ENCODE measurements around the gene PLAC9. TPM values are rescaled to one million over a fixed set of nuclear protein-coding genes. Genes with fewer than 3 reads are reported as not detected.

Gene PLAC9
- total RNA-seq, 1 experiment from 2014 or later, result 7.3 TPM

DNA sequence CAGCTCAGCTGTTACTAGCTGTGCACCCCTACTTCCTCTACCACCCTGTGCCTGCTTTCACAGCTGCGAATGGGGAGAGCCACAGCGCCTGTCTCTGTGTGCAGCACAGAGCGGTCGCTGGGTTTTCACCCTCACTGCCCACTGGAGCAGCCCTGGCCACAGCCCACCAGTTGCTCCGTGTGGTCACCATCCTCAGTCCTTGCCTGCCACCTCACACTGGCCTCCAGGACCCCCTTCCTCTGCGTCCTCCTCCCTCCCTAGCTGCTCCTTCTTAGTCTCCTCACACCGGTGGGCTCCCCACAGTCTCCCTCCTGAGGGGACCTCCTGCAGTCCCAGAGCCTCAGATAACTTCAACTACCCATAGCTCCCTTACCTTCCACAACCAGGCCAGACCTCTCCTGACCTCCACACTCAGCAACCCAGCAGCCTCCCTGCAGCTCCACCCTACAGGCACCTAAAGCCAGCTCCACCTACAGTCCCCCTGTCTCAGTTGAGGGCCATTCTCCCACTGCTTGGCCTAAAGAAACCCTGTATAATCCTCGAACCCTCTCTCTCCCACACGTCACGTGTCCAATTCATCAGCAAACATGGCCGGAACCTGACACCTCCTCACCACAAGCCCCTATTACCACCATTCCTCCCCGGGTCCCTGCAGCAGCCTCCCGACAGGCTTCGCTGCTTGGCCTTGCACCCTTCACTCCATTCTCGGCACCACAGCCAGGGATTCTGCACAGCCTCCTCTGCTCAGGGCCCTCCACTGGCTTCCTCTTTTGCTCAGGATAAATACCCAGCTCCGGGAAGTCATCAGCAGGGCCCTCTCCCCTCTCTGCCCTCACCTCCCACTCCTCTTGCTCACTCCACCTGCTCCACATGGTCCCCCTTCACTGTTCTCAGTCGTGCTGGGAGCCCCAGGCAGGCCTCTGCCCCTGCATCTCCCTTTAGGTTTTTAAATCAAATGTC is 28.1 kb downstream of the PLAC9 start (continued):
- TF ChIP-seq, protein P1, sequence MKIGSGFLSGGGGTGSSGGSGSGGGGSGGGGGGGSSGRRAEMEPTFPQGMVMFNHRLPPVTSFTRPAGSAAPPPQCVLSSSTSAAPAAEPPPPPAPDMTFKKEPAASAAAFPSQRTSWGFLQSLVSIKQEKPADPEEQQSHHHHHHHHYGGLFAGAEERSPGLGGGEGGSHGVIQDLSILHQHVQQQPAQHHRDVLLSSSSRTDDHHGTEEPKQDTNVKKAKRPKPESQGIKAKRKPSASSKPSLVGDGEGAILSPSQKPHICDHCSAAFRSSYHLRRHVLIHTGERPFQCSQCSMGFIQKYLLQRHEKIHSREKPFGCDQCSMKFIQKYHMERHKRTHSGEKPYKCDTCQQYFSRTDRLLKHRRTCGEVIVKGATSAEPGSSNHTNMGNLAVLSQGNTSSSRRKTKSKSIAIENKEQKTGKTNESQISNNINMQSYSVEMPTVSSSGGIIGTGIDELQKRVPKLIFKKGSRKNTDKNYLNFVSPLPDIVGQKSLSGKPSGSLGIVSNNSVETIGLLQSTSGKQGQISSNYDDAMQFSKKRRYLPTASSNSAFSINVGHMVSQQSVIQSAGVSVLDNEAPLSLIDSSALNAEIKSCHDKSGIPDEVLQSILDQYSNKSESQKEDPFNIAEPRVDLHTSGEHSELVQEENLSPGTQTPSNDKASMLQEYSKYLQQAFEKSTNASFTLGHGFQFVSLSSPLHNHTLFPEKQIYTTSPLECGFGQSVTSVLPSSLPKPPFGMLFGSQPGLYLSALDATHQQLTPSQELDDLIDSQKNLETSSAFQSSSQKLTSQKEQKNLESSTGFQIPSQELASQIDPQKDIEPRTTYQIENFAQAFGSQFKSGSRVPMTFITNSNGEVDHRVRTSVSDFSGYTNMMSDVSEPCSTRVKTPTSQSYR (CRISPR knock-in tag; IDR thresholded peaks at IDR 0.05), result no peak

DNA sequence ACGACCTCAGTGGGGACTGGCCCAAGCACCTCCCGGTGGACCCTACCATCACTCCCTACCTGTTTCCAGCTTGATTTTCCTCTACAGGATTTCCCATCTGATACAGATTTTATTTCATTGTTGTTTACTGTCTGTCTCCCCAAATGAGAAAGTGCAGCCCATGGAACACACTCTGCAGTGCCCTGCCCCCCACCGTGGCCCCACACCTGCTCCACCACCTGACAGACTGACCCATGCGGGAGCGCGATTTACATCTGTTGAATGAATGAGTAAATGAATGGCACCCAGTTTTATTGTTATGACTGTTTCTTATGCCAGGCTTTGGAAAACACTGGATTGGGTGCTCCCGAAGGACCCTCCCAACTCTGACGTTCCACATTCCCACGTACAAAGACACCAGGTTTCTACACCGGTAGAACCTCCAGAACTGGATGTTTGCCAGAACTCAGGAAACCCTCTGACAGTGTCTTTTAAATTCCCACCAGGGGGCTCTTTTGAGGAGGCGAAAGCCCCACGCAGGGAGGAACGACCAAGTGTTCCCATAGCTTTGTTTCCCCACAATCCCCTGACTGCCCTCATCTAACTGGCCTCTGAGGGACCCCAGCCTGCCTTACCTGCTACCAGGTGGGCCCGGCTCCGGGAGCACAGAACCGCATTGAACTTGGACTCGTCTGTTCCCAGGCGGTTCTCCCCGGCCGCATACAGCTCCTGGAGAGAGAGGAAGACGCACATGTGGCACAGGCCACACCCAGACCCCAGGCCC is 29.0 kb downstream of the PLAC9 start:
- Mint-ChIP-seq H3K4me1 (peaks cover 18% of the 10 kb centered on the region), H3K36me3 (peaks cover 49% of the 10 kb centered on the region), H3K4me3 (no peak overlapping the region), H3K27ac (peak overlapping the region; percentile 78), H3K27me3 (ENCODE audit: low read depth) (no peaks in the 10 kb centered on the region), H3K9me3 (no peaks in the 10 kb centered on the region)
- DNase-seq (ENCODE audit: low spot score) (no peak), ATAC-seq (peak; percentile 78)
- TF ChIP-seq, protein P2, sequence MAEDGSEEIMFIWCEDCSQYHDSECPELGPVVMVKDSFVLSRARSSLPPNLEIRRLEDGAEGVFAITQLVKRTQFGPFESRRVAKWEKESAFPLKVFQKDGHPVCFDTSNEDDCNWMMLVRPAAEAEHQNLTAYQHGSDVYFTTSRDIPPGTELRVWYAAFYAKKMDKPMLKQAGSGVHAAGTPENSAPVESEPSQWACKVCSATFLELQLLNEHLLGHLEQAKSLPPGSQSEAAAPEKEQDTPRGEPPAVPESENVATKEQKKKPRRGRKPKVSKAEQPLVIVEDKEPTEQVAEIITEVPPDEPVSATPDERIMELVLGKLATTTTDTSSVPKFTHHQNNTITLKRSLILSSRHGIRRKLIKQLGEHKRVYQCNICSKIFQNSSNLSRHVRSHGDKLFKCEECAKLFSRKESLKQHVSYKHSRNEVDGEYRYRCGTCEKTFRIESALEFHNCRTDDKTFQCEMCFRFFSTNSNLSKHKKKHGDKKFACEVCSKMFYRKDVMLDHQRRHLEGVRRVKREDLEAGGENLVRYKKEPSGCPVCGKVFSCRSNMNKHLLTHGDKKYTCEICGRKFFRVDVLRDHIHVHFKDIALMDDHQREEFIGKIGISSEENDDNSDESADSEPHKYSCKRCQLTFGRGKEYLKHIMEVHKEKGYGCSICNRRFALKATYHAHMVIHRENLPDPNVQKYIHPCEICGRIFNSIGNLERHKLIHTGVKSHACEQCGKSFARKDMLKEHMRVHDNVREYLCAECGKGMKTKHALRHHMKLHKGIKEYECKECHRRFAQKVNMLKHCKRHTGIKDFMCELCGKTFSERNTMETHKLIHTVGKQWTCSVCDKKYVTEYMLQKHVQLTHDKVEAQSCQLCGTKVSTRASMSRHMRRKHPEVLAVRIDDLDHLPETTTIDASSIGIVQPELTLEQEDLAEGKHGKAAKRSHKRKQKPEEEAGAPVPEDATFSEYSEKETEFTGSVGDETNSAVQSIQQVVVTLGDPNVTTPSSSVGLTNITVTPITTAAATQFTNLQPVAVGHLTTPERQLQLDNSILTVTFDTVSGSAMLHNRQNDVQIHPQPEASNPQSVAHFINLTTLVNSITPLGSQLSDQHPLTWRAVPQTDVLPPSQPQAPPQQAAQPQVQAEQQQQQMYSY (CRISPR knock-in tag; IDR thresholded peaks at IDR 0.05), result no peak
- TF ChIP-seq, protein P3, sequence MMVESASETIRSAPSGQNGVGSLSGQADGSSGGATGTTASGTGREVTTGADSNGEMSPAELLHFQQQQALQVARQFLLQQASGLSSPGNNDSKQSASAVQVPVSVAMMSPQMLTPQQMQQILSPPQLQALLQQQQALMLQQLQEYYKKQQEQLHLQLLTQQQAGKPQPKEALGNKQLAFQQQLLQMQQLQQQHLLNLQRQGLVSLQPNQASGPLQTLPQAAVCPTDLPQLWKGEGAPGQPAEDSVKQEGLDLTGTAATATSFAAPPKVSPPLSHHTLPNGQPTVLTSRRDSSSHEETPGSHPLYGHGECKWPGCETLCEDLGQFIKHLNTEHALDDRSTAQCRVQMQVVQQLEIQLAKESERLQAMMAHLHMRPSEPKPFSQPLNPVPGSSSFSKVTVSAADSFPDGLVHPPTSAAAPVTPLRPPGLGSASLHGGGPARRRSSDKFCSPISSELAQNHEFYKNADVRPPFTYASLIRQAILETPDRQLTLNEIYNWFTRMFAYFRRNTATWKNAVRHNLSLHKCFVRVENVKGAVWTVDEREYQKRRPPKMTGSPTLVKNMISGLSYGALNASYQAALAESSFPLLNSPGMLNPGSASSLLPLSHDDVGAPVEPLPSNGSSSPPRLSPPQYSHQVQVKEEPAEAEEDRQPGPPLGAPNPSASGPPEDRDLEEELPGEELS (CRISPR knock-in tag; IDR thresholded peaks at IDR 0.05), result no peak
- TF ChIP-seq, protein P4, sequence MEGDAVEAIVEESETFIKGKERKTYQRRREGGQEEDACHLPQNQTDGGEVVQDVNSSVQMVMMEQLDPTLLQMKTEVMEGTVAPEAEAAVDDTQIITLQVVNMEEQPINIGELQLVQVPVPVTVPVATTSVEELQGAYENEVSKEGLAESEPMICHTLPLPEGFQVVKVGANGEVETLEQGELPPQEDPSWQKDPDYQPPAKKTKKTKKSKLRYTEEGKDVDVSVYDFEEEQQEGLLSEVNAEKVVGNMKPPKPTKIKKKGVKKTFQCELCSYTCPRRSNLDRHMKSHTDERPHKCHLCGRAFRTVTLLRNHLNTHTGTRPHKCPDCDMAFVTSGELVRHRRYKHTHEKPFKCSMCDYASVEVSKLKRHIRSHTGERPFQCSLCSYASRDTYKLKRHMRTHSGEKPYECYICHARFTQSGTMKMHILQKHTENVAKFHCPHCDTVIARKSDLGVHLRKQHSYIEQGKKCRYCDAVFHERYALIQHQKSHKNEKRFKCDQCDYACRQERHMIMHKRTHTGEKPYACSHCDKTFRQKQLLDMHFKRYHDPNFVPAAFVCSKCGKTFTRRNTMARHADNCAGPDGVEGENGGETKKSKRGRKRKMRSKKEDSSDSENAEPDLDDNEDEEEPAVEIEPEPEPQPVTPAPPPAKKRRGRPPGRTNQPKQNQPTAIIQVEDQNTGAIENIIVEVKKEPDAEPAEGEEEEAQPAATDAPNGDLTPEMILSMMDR (IDR thresholded peaks at IDR 0.05), result peak; percentile 17; the same call in 1 of the 2 replicates
- POLR2A ChIA-PET, result no interaction called here
- CTCF ChIA-PET, result interaction anchor here (0.8 to 2.1 kb wide), 15 partner anchors 9 to 299 kb away, joined by 3 to 15 read pairs (median 4); partner anchors contain the start of gene PLAC9

DNA sequence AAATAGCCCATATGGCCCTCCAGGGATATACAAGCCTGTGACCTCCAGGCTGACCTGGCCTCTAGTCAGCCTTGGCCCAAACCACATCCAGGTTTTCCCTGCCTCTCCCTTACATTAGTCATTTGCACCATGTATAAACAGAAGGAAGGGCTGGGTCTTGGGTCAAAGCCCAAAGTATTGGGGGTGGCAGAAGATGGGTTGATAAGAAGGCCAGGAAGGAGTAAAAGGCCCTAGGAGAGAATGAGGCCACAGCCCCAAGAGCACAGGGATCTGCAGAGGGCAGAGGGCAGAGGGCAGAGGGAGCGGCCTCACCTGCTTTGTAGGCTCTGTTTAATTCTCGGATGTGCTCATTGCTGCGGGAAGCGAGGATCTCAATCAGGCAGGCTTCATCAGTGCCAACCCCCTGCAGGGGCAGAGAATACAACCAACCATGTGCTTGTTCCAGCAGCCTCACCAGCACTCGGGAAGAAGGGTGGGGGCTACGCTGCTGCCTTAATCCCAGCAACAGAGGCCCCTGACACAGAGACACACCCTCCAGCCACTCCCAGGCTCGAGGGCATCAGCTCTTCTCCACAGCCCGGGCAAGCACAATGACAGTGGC is 31.3 kb downstream of the PLAC9 start:
- H3K27me3 Mint-ChIP-seq (ENCODE audit: low read depth), result no peaks in the 10 kb centered on the region
- H3K9me3 Mint-ChIP-seq, result no peaks in the 10 kb centered on the region
- TF ChIP-seq ETV6 (CRISPR knock-in tag; IDR thresholded peaks at IDR 0.05), result no peak
- TF ChIP-seq ATF1 (CRISPR knock-in tag; IDR thresholded peaks at IDR 0.05), result no peak
- no peak for TF ChIP-seq NFATC4 (CRISPR knock-in tag; IDR thresholded peaks at IDR 0.05)
- TF ChIP-seq NR1H2 (CRISPR knock-in tag; IDR thresholded peaks at IDR 0.05), result no peak
- TF ChIP-seq, protein P5, sequence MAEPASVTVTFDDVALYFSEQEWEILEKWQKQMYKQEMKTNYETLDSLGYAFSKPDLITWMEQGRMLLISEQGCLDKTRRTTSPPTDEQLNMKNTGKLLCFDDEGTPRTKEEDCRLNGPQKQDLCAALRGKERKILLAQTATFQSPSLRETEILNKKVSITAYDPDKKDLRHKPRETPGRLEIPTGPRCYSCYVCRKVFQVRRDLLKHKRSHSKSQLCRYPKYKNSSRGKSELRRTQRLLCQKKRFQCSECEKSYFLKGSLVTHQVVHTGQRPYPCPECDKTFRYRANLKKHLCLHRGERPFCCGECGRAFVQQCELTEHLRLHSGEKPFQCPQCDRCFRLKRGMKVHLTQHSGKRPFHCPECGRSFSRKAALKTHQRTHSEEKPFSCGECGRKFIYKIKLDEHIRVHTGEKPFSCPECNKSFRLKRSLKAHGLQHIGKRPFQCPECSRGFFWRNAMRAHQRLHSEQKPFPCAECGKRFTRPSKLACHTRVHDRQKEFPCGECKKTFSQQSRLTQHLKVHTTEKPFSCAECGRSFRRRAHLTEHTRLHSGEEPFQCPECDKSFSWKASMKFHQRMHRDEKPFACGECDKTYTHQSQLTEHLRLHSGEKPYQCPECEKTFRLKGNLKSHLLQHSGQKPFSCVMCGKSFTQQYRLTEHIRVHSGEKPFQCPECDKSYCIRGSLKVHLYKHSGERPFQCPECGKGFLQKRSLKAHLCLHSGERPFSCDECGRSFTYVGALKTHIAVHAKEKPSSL (CRISPR knock-in tag; conservative IDR thresholded peaks at IDR 0.05), result no peak
- no peak for TF ChIP-seq CREM (CRISPR knock-in tag; IDR thresholded peaks at IDR 0.05)
- no peak for TF ChIP-seq OVOL2 (CRISPR knock-in tag; IDR thresholded peaks at IDR 0.05; ENCODE audit: borderline replicate concordance)
- TF ChIP-seq MYBL2 (CRISPR knock-in tag; IDR thresholded peaks at IDR 0.05), result no peak
- no peak for TF ChIP-seq MXD4 (CRISPR knock-in tag; IDR thresholded peaks at IDR 0.05; ENCODE audit: borderline replicate concordance)
- TF ChIP-seq SMAD4 (CRISPR knock-in tag; IDR thresholded peaks at IDR 0.05), result no peak
- TF ChIP-seq NFE2L1 (CRISPR knock-in tag; IDR thresholded peaks at IDR 0.05), result no peak
- ChIA-PET CTCF (no interaction called here), POLR2A (no interaction called here)
- no peak overlapping the region for H3K4me3 Mint-ChIP-seq
- no peak overlapping the region for H3K27ac Mint-ChIP-seq
- DNase-seq (ENCODE audit: low spot score) (no peak), ATAC-seq (no peak)
- peaks cover 29% of the 10 kb centered on the region for H3K36me3 Mint-ChIP-seq
- H3K4me1 Mint-ChIP-seq, result peaks cover 18% of the 10 kb centered on the region

Data from WTC11 (cell line).